Cerebellar cortex (tissue), 1 donor: ENCODE data around the gene B3GAT1.
"Not testable (repeated sequence)": the region's sequence is repeated elsewhere in the genome, so short reads cannot be mapped to it uniquely, and the experiment has no call there.

Experiments
- DNase-seq: peaks from one replicate; pipeline ENCODE4 v3.0.0-alpha.2; 2015; ENCODE audit warnings: low spot score

B3GAT1 gene

DNA sequence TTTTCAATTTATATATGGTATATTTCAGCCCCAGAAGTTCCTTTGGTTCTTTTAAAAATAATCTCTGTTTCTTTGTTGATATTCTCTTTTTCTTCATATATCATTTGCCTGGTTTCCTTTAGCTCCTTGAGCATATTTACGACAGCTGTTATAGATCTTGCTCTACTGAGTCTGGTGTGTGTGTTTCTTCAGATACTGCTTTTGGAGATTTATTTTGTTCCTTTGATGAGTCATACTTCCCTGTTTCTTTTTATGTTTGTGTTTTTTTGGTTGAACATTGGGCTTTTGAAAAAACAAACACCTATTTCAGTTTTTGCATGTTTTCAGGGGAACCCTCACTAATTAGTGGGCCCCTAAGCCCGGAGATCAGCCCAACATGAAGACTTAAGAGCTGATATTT lies 56.9 kb downstream of the B3GAT1 start:
- DNase-seq = no peak

DNA sequence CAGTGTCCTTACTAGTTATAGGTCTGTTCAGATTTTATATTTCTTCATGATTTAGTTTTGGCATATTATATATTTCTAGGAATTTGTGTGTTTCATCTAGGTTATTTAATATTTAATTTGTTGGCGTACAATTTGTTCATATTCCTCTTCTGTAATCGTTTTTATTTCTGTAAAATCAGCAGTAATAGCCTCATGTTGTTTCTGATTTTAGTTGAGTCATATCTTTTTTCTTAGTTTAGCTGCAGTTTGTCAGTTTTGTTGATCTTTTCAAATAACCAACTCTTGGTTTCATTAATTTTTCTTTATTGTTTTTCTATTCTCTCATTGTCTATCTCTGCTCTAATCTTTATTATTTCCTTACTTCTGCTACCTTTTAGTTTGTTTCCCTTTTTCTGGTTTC lies 59.9 kb downstream of the B3GAT1 start:
- no peak for DNase-seq

DNA sequence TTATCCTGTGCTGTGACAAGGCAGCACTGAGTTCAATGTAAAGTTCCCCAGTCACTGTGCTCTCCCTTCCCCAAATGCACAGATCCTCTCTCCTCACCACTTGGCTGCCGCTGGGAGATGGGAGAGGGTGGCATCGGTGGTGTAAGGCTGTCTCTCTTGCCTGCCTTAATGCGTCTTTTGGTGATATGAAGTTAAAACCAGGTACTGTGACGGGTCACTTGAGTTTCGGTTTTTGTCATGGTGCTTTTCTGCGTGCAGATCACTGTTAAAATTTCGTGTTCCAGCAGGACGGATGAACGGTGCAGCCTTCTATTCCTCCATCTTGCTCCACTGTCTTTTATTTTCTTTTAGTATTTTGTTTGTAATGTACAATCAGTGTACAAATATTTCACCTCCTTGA lies 61.7 kb downstream of the B3GAT1 start:
- no peak for DNase-seq

DNA sequence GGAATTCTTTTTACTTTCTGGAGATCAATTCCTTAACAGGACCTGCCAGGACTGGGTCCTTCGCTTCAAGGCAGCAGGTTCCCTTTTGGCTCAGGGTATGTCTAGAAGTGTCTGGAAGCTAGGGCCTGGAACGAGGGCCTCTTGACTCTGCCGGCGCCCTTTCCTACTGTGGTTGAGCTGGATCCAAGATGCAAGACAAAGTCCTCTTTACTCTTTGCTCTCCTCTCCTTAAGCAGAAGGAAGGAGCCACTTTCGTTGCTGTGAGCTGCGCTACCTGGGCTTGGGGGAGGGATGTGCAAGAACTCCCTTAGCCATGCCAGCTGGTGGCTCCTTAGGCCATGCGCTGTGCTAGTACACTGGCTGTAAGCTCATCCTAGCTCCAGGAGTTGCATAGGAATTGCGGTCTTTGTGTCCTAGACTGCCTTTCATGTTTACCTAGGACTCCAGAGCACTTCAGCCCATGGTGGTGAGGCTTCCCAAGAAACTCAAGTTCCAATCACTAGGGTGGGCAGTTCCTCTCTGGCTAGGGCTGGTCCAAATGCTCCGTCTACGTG lies 62.2 kb downstream of the B3GAT1 start:
- DNase-seq = no peak

DNA sequence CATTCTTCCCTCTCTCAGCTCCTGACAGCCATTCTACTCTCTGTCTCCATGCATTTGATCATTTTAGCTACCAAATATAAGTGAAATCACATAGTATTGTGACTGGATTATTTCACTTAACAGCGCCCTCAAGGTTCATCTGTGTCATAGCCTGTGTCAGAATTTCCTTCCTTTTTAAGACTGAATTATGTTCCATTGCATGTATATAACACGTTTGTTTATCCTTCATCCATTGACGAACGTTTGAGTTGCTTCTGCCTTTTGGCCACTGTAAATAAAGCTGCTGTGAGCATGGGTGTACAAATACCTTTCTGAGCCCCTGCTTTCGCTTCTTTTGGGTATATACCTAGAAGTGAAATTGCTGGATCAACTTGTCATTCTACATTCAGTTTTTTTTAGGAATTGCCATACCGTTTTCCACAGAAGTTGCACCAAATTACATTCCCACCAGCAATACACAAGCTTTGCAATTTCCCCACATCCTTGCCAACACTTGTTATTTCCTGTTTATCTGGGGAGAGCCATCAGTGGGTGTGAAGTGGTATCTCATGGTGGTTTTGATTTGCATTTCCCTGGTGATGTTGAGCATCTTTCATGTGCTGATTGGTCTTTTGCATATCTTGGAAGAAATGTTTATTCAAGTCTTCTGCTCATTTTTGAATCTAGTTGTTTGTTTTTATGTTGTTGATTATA lies 62.8 kb downstream of the B3GAT1 start:
- no peak for DNase-seq

DNA sequence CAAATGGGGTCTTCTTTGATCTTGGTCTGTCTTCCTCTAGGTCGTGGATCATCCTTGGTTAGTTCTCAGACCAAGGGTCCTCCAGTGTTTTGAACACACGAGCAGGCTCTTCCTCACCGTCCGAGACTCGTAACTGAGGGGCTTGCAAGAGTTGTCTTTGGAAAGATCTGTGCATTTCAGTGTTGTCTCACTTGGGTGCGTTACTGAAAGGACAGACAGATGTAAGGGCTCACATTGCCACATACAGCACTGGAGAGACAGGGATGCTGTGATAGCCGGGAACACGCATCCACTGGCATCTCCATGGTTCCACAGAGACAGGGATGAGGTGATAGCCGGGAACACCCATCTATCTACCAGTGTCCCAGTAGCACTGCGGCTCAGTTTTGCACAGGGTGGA lies 64.6 kb downstream of the B3GAT1 start:
- DNase-seq = no peak

DNA sequence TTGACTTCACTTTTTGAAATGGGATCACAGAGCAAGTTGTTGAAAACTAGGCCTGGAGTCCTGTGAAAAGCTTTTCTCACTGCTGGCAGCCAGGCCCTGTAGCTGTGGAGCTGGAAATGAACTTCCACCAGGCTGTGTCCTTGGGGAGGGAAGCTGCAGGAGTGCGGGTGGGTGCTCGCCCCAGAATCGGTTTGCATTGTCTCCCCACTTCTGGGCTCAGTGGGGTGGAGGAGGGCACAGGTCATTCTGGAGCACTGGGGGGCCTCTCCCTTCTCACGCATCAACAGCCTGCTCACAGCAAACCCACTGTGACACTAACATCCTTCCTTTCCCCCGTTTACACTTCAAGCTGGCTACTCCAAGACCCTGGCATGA lies 65.1 kb downstream of the B3GAT1 start:
- DNase-seq = no peak

DNA sequence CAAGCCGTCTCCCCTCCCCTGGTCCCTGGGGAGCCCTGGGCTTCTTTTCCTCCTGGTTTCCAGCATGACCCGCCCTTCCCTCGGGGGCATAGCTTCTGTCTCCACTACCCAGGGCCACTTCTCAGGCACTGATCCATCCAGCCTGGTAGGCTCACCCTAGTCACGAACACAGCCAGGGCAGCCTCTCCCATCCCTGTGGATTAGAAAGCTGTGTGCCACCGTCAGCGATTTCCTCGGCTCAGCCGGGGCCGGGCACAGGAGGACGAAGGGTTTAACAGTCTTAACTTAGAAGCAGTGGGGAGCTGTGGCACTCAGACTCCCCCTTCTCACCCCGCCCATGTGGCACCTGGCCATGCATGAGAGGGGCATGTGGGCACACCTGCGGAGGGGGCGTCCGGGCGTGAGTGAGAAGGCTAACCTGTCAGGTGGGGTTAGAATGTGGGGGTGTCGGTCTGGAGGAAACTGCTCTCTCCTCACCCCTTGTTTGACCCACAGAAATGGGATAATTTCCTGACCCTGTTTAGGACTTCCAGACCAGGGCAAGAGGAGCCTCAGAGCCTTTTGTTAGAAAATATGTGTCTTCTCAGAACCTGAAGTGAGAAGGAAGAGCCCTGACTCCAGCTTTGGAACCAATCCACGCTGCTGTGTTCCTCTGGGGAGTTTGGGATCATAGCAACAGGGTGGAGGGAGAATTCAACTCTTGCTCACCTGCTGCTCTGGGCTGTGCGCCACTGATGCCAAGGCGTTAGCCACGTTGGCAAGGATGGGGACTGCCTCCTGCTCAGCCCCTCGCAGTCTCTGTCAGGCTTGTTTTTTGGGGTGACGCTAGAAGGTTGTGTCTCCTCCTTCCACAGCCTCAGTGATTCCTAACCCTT lies 65.7 kb downstream of the B3GAT1 start:
- no peak for DNase-seq

DNA sequence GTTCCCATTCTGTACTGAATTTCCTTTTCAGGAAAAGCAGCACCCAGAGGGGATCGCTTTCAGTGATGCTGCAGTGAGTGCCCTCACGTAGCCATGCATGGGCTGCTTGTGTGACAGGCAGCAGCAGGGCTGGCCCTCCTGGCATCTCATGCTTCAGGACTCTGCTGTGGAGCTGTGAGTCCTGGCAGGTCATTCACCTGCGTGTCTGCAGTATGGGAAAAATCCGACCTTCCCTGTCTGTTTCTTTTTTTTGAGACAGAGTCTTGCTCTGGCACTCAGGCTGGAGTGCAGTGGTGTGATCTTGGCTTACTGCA lies 66.8 kb downstream of the B3GAT1 start:
- DNase-seq = no peak

DNA sequence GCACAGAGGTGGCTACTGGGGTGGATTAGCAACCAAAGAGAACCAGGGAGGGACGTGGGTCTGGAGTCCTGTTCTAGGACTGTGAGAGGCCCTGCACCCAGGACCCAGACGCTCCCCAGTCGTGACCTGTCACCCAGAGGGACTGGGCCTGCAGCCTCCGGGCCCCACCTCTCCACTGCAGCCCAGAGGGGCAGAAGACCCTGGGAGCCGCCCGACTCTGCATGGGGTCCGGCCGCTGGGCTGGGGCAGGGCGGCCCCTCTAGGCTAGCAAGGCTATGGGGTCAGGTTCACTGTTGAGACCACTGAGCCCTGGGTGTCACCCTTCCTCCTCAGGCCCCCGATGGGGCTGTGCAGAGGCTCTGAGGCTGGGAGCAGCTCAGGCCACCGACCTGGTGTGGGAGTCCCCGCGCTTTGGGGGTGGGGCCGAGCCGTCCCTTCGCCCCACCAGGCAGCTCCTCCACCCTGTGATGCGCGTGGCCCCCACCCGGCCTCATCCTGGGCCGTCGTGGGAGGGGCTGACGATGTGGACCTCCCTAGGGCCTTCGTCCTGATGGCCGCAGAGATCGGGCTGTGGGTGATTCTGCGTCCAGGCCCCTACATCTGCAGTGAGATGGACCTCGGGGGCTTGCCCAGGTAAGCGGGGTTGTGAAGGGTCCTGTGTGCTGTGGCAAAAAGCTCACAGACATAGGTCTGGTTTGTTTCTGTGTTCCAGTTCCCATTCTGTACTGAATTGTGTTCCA lies 67.4 kb downstream of the B3GAT1 start:
- DNase-seq = not testable (repeated sequence)

DNA sequence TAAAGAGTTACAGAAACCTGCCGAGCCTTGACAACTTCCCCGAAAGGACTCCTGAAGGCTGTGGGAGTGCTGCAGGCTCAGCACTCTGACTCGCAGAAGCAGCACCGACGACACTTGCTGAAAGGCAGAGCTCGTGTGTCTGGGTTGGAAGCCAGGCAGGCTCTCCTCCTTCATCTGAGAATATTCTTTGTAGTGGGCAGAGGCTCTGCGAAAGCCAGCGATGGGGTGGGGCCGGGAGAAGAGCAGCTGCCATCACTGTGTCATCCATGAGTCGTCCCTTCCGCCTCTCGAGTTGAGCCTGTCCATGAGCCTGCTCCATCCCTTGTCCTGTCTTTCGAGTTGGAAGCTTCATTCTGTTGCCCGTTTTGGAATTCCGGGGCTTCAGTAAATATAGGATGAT lies 68.4 kb downstream of the B3GAT1 start:
- no peak for DNase-seq

DNA sequence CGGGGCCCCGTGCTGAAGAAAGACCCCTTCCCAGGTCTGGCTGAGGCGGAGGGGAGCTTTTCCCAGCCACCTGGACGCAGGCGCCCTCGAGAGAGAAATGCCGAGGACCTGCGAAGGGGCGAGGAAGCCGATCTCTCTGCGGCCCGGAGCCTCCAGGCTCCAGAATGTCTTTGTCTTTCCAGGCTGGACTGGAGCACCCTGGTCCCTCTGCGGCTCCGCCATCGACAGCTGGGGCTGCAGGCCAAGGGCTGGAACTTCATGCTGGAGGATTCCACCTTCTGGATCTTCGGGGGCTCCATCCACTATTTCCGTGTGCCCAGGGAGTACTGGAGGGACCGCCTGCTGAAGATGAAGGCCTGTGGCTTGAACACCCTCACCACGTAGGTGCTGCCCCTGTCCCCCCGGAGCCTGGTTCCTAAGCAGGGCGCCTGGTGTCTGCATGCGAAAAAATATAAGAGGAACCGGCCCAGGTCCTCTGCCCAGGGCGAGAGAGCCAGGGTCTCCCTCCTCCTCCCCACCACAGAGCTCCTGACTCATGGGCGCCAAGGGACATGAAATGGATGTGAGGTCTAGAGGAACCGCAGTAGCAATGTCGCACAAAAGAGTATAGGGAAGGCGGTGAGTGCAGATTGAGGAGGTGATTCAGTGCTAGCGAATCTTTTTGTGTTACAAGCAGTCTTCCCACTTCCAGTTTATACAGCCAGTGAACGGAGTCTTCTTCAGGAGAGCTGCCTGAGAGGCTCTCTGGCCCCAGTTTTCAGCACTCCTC lies 69.3 kb downstream of the B3GAT1 start:
- DNase-seq = no peak

DNA sequence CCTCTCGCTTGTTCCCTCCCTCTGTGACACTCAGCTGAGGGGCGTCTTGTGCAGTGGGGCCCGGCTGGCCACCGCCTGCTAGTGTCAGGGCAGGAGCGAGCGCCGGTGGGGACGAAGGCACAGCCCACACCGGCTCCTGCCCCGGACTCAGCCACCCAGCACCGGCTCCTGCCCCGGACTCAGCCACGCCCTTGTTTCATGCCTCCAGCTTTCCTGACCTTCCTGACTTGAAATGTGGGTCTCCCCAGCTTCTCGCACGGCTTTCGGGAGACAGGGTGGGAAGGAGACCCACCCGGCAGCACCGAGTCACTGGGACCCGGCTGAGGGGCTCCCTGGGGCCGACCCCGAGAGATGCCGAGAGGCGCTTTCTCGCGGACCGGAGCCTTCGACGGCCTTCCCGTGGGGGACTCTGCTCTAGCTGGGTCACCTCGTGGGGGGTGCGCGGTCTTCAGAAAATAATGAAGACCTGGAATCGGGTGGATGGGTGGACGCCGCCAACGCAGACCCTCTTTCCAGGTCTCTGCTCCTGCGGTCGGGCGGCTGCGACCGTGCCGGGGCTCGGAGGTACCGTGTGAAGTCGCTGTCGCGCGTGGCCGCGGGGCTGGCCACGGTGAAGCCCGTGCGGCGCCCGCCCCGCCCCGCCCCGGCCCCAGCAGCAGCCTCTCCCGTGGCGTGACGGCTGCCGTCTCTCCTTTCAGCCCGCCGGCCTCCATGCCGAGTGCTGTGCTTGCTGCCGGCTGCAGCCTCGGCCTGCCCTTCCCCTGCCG lies 70.1 kb downstream of the B3GAT1 start:
- DNase-seq = no peak

DNA sequence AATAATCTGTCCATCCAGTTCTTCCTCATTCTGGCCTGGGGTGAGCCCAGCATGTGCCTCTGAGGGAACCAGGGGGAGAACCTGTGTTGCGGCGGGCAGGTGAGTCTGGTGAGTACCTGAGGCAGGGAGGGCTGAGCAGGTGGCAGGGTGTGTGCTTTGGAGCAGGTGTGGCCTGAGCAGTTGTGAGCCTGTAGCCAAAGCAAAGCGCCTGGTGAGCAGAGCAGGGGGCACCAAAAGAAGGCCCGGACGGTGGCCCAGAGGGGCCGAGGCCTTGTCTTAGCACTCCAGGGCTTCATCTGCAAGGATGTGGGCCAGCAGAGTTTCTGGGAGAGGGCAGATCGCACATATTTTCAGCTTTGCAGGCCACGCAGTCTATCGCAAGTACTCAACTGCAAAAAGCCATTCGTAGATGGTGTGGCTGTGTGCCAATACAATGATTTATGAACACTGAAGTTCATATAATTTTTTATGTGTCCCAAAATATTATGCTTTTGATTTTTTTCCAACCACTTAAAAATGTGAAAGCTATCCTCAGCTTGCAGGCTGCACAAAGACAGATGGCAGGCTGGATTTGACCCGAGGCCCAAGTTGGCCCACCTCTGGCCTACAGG lies 71.6 kb downstream of the B3GAT1 start:
- DNase-seq = no peak

DNA sequence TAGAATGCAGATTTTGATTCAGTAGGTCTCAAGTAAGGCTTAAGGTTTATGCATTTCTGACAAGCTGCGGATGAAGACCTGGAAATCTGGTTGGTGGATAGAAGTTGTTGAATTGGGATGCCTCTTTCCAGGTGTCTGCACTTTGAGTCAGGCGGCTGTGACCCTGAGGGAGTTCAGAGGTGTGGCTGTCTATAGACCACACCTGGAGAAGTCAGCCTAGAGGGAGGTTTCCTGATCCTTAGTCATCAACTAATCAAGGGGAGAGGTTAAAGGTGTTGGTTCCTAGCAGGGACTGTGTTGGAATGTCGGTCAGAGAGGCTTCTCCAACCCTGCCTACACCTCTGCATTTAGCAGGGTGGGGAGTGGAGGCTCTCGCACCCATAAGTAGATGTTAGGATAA lies 72.3 kb downstream of the B3GAT1 start:
- DNase-seq = no peak

DNA sequence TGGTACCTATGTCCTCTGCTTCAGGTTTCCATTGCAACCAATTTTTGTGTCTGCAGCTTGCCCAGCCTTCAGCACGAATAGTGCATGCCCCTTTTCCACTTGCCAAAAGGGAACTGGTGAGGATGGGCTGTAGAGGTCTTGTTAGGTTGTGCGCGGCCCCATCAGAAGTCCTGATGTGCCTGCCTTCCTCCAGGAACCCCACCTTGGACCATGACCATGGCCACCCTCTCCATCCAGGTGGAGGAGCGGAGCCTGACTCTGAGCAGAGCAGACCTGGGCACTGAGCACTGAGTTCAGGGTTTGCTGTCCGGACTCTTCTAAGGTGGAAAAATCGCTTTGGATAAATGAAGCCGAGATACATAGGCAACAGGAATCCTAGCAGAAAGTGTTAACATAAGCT lies 73.4 kb downstream of the B3GAT1 start:
- no peak for DNase-seq

DNA sequence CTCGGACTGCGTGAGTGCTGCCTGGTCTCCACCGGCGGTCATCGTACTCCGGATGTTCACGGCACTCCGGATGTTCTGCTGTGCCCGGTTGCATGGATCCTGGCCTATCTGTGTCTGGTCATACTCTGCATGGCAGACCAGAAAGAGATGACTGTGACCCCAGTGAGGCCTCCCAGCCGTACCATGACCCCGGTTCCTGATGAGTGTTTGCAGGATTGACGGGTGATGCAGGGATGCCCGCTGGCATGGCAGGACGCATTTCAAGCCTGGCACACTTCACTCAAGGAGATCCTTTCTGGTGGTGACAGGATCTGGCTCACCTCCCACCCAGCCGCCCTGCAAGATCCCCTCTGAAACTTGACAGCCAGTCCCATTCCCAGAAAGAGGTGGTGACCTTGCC lies 74.0 kb downstream of the B3GAT1 start:
- DNase-seq = no peak

DNA sequence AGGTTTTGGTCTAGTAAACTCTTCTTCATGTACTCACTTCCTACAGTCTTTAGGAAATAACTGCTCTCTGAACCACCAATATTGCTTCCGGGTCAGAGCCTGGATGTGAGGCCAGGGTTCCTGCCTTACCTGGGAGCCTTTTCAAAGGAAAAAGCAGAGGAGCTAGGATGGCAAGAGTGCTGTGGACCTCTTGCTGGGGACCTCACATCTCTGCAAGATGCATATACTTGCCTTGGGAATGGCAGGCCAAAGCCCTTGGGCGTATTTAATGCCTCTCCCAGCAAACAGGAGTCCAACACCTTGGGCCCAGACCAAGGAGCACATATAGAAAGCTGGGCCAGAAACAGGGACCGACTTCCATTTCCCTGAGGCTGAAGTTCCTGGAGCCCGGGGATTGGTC lies 75.0 kb downstream of the B3GAT1 start:
- DNase-seq = no peak

DNA sequence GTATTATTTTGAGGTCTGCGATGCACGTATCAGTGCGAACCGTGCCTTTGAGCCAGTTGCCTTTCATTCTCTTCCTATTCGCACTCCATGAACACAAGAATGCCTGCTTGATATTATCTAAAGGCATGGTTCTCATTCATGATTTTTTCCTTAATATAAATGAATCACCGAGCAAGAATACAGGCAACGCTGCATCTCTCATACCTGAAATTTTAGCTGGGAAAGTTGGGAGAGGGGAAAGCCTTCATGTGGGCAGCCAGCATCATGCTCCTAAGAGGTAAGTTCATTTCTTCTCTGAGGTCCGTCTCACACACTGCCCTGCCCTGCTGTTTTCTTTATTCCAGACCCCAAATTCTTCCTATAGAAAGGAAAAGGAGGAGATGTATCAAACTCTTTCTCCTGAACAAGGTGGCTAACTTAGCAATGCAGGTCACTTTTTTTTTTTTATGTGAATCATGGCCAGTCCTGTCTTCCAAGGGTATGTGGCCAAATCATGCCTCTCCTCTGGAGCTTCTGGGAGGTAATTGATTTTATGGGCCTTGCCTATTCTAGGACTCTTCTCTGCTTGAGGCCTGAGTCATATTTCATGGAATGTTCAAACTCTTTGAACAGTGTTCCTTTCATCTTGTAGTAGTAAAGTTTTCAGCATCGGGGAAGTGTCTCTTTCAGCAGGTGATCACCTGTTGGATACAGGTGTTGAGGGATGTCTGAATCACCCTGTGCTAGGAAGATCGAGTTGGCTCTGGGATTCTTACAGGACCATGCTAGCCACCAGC lies 77.1 kb downstream of the B3GAT1 start:
- DNase-seq = no peak

DNA sequence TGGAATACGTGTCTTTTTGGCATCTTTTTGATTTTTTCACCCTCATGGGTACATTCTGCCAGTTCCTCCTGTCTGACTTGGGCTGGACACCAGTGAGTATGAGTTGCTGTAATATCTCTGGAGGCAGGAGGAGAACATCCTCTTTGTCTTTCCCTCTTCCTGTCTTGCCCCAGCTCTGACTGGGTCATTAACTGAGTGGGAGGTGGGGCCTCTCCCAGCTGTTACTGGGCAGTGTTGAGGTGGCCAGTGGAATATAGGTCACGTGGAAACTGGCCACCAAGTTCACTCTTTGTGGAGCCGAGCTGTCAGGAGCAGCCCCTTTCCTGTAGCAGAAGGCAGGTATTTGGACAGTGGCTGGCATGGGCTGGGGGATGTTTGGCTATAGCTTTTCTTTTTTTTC lies 78.1 kb downstream of the B3GAT1 start:
- no peak for DNase-seq
